HL-60/S4 (cell line): ENCODE data around the gene NEXN.

Source experiments
- in situ Hi-C: fragments of 300-500 bp; cut with MboI; formaldehyde crosslinking; loops from 2 replicates; pipeline ENCODE4 v1.14.3; 2022; ENCODE audit warnings: low sequenced_read_pairs

NEXN gene

DNA sequence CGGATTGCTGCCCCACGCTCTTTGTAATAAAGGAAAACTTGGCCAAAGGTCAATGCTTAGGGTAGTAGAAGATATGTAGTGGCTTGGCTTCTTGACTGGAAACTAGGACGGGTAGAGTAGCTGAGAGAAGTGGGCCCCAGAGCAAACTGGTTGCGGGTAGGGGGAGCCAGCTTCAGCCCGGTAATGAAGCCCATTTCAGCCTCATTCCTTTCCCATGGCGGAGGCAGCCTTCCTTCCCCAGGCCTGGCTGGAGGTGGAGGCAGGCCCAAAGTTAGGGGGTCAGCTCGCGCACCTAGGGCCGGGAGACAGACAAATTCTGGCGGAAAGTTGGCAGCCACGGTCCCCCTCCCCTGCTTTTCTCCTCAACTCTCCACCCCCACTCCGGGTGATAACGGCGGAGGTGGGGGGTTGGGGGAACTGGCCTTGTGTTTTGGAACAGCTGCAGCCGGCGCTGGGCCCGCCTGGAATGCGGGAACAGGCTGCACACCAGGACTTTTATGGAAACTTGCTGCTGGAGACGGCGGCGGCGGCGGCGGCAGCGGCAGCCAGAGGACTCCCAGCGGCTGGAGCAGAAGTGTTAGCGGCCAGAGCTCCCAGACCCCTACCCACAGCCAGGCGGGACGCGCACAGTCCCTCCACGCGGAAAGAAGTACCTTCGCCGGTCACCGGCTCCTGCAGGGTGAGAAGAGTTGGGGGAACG is at the start of gene NEXN:
NEXN (plus strand) TSS at position 544 of the 700 bp plus-strand sequence. CDS start 27,483 bp downstream, outside the sequence.
- in situ Hi-C loops = no loop called here

DNA sequence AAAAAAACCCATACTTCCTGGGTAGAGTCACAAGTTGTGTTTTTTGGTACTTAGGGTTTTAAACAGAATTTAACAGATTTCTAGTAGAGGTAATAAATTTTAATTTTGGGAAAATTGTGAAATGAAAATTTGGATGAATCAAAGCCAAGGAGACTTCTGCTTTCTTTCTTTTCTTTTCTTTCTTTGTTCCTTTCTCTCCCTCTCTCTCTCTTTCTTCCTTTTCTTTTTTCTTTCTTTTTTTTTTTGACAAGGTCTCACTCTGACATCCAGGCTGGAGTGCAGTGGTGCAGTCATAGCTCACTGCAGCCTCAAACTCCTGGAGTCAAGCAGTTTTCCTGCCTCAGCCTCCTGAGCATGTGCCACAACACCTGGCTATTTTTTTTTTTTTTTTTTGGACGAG is 46.9 kb upstream of the NEXN start:
- in situ Hi-C loops = no loop called here

DNA sequence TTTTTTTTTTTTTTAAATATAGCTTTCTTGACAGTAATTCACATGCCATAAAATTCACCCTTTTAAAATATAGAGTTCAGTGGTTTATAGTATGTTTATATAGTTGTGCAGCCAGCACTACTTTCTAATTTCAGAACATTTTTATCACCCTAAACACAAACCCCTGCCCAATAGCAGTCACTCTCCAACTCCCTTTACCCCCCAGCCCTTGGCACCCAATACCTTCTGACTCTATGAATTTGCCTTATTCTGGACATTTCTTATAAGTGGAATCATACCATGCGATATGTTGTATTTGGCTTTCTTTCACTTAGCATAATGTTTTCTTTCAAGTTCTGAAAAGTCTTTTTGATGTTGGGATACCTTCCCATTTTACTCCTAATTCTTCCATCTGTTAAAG is 42.5 kb upstream of the NEXN start:
- in situ Hi-C loops = no loop called here

DNA sequence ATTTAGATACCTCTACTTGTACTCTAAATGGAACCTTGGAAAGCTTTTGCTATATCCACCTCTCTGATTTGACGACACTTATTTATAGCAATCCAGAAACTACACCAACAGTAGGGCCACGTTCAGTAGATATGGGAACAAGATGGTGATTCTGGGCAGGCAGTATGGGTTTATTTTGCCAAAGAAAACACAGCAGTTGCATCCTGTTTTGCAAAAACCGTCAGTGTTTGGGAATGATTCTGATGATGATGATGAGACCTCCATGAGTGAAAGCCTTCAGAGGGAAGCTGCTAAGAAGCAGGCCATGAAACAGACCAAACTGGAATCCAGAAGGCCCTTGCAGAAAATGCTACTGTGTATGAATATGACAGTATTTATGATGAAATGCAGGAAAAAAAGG is 41.5 kb upstream of the NEXN start:
- in situ Hi-C loops = no loop called here

DNA sequence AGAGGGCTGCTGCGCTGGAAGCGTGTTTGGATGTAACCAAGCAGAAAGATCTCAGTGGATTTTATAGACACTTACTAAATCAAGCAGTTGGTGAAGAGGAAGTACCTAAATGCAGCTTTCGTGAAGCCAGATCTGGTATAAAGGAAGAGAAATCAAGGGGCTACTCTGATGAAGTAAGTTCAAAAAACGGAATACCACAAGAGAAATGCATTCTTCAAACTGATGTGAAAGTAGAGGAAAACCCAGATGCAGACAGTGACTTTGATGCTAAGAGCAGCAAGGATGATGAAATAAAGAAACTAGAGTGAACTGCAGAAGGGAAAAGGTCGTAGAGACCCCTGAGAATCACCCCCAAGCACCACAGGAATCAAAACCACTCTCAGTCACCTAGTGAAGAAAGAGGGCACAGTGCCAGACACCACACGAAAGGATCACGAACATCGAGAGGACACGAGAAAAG is 40.8 kb upstream of the NEXN start:
- in situ Hi-C loops = no loop called here

DNA sequence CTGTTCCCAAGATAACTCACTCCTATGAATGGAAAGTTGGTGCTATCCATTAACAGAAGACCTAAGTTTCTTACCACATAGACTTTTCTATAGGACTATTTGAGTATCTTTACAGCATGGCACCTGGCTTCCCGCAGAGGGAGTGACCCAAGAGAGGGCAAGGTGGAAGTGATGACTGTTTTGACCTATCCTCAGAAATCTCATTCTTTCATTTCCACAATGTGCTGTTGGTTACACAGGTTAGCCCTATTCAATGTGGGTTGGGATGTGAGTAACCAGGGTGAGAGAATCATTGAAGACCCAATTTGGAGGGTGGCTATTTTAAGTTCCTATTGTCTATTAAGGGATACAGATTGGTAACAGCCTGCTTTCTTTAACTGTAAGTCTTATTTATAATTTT is 38.3 kb upstream of the NEXN start:
- in situ Hi-C loops = no loop called here

DNA sequence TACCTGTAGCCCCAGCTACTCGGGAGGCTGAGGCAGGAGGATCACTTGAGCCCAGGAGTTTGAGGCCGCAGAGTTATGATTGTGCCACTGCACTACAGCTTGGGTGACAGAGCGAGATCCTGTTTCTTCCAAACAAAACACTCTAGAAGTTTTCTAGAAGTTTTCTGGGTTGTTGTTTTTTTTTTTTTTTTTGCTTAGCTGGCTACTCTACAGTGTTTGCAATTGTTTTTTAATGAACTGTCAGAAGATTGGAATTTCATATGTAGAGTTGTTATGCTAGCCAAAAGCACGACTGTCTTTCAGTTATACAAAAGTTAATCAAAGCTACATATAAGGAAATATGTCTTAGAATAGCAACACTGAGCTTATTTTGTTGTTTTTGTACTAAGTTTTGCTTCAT is 30.9 kb upstream of the NEXN start:
- in situ Hi-C loops = no loop called here

DNA sequence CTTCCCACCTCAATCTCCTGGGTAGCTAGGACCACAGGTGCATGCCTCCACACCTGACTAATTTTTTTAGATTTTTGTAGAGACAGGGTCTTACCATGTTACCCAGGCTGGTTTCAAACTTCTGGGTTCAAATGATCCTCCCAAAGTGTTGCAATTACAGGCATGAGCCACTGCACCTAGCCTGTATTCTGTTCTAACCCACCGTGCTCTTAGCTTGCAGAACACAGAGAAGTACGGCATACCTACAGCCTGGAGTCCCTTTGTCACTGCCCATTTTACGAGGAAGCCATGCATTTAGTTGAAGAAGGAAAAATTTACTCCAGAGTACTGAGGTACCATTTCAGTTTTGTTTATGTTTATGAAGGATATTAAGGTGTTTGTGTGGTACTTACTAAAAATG is 29.7 kb upstream of the NEXN start:
- in situ Hi-C loops = no loop called here

DNA sequence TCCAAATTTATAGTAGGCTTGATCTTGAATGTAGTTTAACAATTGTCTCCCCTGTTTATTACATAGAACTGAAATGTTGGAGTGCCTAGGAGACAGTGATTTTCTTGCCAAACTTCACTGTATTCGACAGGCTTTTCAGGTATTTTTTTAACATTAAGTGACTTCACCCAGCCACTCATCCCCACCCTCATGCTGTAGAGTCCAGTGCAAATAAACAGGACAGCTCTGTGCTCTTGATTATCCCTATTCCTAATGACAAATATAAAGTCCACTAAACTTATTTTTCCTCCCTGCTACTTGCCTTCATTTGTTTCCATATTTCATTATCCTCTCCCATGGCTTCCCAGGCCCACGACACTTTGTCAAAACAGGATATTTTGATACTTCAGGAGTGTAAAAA is 29.2 kb upstream of the NEXN start:
- in situ Hi-C loops = no loop called here

DNA sequence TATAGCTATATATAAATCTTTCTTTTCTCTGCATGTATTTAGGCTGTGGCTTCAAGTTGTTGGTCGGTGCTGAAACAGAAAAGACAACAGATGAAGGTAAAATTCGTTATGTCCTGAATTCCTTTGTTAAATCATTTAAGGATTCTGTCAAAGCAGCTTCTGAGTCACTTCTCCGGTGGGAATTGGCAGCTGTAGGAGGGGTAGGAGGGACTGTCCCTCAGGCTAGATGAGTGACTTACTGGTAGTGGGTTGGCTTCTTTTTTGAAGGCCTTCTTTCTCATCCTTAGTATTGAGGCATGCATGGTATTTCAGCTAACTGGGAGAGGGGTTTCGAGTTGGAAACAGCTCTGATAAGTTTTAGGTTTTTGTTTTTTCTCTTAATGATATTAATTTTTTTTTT is 22.1 kb upstream of the NEXN start:
- in situ Hi-C loops = no loop called here

DNA sequence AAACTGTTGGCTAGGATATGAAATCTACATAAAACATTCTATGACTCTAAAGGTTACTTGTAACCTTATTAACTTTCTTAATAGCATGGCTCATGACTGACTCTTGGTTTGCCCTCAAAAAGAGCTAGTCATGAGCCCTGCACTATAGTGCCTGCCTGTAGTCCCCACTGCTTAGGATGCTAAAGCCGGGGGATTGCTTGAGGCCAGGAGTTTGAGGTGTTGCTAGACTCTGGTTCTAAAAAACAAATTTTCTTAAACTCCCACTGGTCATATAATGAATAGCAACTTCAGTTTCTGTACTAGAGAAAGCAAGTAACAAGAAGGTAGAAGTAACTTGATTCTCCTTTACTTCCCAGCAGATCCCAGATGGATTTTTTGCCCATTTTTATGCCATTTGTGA is 15.8 kb upstream of the NEXN start:
- in situ Hi-C loops = no loop called here

DNA sequence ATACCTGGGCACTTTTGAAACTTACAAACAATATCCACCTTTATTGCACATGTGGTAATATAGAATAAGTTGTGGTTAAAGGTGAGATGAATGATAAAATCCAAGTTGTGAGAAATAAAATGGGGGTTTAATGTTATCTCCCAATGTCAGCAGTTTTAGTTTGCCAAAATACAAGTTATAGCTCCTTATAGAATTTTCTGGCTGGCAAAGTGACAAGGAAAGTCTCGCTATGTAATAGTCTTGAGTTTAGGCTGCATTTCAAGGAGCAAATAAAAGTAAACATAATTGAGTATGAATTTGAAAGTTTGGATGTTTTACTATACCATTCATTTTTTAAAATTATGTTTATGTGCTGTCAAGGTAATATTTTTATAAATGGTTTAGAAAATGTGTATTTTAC is 15.0 kb upstream of the NEXN start:
- in situ Hi-C loops = no loop called here

DNA sequence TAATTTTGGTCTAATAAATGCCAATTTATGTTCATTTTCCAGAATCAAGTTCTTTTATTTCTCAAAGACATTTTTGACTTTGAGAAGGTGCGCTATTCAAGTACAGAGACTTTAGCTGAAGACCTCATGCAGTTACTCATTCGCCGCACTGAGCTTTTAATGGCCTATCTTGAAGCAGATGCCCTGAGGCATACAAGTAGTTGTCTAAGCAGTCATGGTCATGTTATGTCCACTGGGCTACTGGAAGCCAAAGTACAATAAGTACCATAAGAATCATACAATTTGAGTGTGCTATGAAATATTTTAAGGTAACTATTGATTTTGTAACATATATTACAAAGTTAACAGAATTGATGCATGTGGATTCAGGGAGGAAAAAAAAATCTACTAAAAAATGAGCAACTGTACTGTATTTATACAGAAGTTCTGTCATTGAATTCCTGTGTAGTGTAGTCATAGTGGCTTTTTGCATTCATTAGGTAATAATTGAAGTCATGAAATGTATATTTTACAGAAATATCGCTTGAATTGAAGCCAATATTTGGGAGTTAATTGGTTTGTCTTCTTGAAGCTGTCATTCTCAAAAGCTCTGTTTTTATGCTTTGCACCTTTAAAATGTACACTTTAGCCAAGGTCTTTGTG is 13.5 kb upstream of the NEXN start:
- in situ Hi-C loops = no loop called here

DNA sequence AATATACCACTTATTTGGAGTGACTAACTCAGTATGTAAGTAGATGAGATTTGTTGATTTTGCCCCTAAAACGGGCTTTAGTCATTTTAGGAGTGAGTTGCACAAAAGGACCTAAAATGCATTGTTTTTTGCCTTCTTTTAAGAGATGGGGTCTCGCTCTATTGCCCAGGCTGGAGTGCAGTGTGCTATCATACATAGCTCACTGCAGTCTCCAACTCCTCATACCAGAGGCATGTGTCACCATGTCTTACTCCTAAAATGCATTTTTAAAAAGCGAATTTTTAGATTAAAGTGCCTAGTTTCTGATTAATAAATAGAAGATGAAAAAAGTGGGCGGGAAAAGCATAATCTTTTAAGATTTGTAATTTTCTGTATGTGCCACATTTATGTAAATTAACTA is 11.5 kb upstream of the NEXN start:
- in situ Hi-C loops = no loop called here

DNA sequence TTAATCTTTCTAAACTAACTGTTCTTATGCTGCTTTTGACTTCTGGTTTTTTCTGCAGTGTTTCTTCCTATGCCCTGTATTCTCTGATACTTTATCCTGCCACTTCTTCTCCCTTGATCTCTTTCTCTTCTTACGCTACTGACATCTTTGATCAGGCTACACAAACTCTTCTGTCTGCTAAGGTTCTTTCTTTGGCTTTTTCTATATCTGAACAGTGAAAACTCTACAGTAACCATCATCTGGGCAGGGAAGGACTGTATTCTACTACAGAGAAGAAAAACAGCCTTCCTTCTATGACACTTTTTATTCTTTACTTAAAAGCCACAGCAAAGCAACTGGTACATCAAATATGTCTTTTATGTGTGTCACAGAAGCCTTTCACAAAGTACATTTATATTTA is 7.4 kb upstream of the NEXN start:
- in situ Hi-C loops = no loop called here

DNA sequence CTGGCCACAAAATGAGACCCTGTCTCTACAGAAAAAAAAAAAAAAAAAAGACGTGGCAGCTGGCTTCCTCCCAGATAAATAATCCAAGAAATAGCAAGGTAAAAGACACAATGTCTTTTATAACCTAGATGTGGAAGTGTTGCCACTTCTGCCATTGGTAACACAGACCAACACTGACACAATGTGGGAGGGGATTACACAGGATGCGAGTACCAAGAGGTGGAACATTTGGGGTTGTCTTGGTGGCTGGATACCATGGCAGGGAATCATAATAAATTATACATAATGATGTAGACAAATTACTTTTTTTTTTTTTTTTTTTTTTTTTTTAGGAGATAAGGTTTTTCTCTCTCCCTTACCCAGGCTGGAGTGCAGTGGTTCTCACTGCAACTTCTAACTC is 6.0 kb upstream of the NEXN start:
- in situ Hi-C loops = no loop called here

DNA sequence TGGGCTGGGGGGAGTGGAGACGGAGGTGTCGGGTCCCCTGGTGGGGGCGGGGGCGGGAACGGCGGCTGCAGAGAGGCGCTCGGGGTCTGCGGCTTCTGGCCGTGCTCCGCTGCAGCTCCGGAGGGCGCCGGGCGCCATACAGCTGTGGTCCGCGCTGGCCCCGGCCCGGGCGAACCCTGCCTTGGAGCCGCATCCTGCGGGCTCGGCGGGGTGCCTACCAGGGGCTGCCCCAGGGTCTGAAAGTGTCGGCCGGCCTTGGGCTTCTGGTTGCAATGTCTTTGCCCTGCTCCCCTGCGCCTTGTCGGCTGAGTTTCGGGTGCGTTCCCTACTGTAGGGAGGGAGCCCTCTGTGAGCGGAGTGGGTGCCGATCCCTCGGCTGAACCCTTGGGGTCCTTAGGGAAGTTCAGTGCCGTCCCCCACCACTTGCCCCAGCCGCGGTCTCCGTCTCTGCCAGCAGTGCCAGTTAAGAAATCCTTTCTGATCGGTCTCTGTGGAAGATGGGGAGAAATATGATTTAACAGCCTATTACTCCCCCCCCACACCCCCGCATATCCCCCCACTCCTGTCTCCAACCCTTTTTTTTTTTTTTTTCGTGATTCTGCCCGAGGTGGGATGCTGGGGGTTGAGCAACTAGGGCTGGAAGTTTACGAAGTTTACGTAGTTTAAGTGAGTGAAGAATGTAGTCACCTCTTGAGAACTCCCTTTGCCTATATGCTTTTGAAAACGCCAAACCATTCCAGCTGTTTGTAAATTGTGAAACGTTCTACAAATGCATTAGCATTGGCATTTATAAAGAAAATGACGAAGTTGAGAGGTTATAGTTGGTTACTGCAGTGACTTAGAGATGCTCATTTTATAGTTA is 588 bp downstream of the NEXN start:
- in situ Hi-C loops = no loop called here

DNA sequence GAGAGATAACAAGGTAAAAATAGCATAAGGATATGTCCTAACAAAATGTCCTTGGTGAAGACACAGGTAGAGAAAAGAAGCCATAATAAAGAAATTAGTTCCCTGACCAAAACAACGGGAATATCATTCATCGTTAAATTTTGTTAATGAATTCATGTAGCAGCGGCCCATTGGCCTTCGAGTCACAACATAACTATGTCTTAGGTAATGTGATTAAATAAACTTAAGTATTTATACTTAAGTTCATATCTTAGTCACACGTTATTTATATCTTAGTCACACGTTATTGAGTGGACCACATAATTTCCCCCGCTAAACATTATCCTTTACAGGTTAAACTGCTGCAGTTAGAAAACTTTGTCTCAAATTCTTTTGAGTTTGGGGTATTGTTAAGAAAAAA is 1.2 kb downstream of the NEXN start:
- in situ Hi-C loops = no loop called here

DNA sequence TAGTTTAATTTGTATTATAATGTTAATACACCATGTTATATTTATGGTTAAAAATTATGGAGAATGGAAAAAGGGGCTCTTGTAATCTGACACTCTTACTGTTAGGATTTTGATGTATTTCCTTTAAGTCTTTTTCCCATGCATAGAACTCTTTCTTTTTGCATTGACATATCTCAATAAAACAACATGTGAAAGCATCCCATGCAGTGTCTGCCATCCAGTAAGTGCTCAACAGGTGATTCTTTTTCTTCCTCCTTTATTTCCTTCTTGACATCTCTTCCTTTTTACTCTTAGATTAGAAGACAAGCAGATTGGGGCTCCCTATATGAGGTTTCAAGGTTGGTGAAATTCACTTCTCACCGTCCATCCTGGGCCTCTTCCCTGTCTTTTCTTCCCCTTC is 2.8 kb downstream of the NEXN start:
- in situ Hi-C loops = no loop called here

DNA sequence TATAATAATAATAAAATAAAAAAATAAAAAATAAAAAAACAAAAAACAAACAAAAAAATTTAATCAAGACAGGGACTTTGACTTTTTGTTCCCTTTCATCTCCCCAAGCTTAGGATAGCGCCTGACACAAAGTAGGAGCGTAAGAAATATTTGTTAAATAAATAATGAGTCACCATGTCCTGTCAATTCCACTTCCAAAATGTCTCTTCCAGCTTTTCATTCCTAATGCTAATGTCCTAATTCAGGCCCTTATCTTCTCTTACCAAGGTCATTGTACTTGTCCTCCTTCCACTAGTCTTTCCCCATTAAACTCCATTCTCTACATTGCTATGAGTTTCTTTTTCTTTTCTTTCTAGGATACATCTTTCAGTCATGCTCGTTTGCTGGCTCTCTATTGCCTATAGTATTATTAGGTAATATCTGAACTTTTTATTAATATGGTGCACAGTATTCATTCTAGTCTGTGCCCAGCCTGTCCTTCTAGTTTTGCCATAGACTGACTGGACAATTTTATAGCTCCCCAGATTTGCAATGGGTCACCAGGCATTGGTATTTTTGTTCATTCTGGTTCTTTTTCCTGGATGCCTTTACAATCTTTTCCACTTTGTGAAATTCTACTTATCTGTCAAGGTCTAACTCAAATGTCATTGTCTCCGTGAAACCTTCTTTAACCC is 11.4 kb downstream of the NEXN start:
- in situ Hi-C loops = no loop called here

DNA sequence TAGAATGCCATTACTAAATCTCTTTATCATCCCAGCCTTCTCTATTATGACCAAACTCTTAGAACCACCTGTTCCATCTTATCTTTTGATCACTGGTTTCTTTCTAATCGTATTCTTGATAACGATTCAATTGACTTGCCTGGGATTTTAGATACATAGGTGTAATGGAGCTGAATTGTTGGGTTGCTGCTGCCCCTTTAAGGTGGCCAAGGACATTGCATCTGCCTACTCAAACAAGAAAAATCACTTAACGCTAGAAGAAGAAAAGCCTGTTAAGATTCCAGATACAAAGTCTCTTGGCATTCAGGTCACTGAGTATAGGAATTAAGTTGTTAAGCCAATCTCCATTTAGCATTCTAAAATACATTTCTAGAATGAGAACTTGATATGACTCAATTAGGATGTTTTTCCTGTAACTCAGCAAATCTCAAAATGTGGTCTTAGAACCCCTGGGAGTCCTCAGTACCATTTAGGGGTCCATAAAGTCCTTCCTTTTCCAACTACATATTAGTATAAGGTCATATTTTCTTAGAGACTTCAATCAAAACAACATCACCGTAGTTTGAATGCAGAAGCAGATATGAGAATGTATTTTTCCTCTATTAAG is 12.4 kb downstream of the NEXN start:
- in situ Hi-C loops = no loop called here
